ENCODE data around the gene LOC128125822.

LOC128125822 gene

DNA sequence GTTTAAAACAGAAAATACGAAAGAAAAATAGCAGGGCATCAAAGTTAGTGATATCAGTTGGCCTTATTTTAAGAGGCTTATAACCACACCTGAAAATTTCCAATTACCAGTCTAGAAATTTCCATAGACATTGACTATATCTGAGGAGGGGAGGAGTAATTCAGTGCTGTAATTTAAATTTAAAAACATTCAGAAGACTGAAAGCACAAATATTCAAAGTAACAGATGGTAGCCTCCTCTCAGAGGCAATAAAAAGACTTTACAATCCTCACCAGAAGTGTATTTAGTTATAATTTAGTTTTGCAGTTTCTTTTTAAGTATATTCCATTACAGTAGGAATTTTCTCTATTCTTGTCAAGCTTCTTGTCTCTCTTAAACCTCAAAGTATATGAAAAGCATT lies 18.4 kb upstream of the LOC128125822 start:
- Histone ChIP-seq H3K4me1 (no peaks in the 10 kb centered on the region), H3K36me3 (no peaks in the 10 kb centered on the region), H3K27ac (no peak overlapping the region), H3K27me3 (no peaks in the 10 kb centered on the region), H3K4me3 (no peak overlapping the region), H3K9me3 (no peaks in the 10 kb centered on the region)
- intact Hi-C loops (cut with DNase I; ENCODE audit: low total_unique reads) = no loop called here
- no peak for DNase-seq (ENCODE audit: low spot score in 2 of 2)
- TF ChIP-seq POLR2AphosphoS5 (IDR thresholded peaks at IDR 0.05) = no peak
- TF ChIP-seq POLR2A (IDR thresholded peaks at IDR 0.05) = no peak
- TF ChIP-seq, protein P1, sequence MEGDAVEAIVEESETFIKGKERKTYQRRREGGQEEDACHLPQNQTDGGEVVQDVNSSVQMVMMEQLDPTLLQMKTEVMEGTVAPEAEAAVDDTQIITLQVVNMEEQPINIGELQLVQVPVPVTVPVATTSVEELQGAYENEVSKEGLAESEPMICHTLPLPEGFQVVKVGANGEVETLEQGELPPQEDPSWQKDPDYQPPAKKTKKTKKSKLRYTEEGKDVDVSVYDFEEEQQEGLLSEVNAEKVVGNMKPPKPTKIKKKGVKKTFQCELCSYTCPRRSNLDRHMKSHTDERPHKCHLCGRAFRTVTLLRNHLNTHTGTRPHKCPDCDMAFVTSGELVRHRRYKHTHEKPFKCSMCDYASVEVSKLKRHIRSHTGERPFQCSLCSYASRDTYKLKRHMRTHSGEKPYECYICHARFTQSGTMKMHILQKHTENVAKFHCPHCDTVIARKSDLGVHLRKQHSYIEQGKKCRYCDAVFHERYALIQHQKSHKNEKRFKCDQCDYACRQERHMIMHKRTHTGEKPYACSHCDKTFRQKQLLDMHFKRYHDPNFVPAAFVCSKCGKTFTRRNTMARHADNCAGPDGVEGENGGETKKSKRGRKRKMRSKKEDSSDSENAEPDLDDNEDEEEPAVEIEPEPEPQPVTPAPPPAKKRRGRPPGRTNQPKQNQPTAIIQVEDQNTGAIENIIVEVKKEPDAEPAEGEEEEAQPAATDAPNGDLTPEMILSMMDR (IDR thresholded peaks at IDR 0.05) = no peak

GRCh38 chr6:63554782-63555181 lies 17.5 kb upstream of the LOC128125822 start:
- H3K4me3 ChIP-seq = no peak overlapping the region
- no peaks in the 10 kb centered on the region for H3K9me3 ChIP-seq
- TF ChIP-seq, protein P1 (IDR thresholded peaks at IDR 0.05) = no peak
- TF ChIP-seq POLR2AphosphoS5 (IDR thresholded peaks at IDR 0.05) (no peak), POLR2A (IDR thresholded peaks at IDR 0.05) (no peak)
- H3K27me3 ChIP-seq = no peaks in the 10 kb centered on the region
- no peak for DNase-seq (ENCODE audit: low spot score in 2 of 2)
- H3K36me3 ChIP-seq = no peaks in the 10 kb centered on the region
- intact Hi-C loops (cut with DNase I; ENCODE audit: low total_unique reads) = no loop called here
- no peaks in the 10 kb centered on the region for H3K4me1 ChIP-seq
- no peak overlapping the region for H3K27ac ChIP-seq

DNA sequence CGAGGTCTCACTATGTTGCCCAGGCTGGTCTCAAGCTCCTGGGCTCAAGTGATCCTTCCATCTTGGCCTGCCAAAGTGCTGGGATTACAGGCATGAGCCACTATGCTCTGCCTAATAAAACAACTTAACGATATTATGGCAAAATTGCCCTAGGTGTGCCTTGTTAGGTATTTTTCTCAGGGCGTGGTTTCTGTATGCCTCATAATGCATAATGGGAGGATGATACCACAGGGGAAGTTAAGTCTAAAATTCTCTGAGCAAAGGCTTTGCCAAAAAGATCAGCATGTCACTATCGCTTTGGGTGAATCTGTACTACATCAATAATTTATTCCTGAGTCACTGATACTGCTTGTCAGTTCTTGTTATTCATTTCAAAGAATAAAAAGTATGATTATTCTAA lies 15.9 kb upstream of the LOC128125822 start:
- no peak for TF ChIP-seq POLR2AphosphoS5 (IDR thresholded peaks at IDR 0.05)
- no peak for TF ChIP-seq POLR2A (IDR thresholded peaks at IDR 0.05)
- TF ChIP-seq, protein P1 (IDR thresholded peaks at IDR 0.05) = no peak
- intact Hi-C loops (cut with DNase I; ENCODE audit: low total_unique reads) = no loop called here
- H3K4me1 ChIP-seq = no peaks in the 10 kb centered on the region

DNA sequence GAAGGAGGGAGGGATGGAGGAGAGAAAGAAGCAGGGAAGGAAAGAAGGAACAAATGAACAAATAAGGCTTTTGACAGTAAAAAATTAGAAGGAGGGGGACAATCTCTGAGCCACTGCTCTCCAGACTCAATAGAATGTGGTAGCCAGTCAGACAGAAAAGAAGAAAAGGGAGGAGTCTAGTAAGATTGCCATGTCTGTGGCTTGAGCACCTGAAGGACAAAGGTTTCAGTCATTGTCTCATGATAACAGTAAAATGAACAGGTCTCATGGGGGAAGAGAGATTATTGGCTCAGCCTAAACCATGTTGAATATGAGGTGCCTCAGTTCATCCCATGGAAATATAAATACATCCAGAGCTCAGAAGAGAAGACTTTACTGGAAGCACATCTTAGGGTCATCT lies 14.0 kb upstream of the LOC128125822 start:
- TF ChIP-seq, protein P1 (IDR thresholded peaks at IDR 0.05) = no peak
- TF ChIP-seq POLR2AphosphoS5 (IDR thresholded peaks at IDR 0.05) = no peak
- TF ChIP-seq POLR2A (IDR thresholded peaks at IDR 0.05) = no peak
- DNase-seq (ENCODE audit: low spot score in 2 of 2) = no peak
- H3K27ac ChIP-seq = no peak overlapping the region
- H3K4me3 ChIP-seq = no peak overlapping the region
- intact Hi-C loops (cut with DNase I; ENCODE audit: low total_unique reads) = no loop called here
- H3K4me1 ChIP-seq = no peaks in the 10 kb centered on the region
- H3K36me3 ChIP-seq = no peaks in the 10 kb centered on the region
- no peaks in the 10 kb centered on the region for H3K9me3 ChIP-seq
- no peaks in the 10 kb centered on the region for H3K27me3 ChIP-seq

More for the DNA sequence above, 15.9 kb upstream of the LOC128125822 start:
- Histone ChIP-seq H3K27me3 (no peaks in the 10 kb centered on the region), H3K9me3 (no peaks in the 10 kb centered on the region), H3K27ac (no peak overlapping the region), H3K36me3 (no peaks in the 10 kb centered on the region), H3K4me3 (no peak overlapping the region)
- no peak for DNase-seq (ENCODE audit: low spot score in 2 of 2)

- peak overlapping the region in 1 of 2 donors; percentile 38 for H3K27ac ChIP-seq
- H3K4me1 ChIP-seq = no peaks in the 10 kb centered on the region
- intact Hi-C loops (cut with DNase I; ENCODE audit: low total_unique reads) = no loop called here
- no peaks in the 10 kb centered on the region for H3K27me3 ChIP-seq
- H3K9me3 ChIP-seq = no peaks in the 10 kb centered on the region
- H3K4me3 ChIP-seq = no peak overlapping the region
- no peak for DNase-seq (ENCODE audit: low spot score in 2 of 2)
- TF ChIP-seq POLR2A (IDR thresholded peaks at IDR 0.05) = no peak
- TF ChIP-seq, protein P1 (IDR thresholded peaks at IDR 0.05) = no peak
- no peak for TF ChIP-seq POLR2AphosphoS5 (IDR thresholded peaks at IDR 0.05)
- H3K36me3 ChIP-seq = no peaks in the 10 kb centered on the region
Observed at GRCh38 chr6:63560801-63561287, 11.4 kb upstream of the LOC128125822 start.
